Mononuclear cell (primary cell): ENCODE results near the gene CPT2. TPM values are rescaled to one million over a fixed set of nuclear protein-coding genes. Genes with fewer than 3 reads are reported as not detected.
"Not testable (repeated sequence)": the region's sequence is repeated elsewhere in the genome, so short reads cannot be mapped to it uniquely, and the experiment has no call there.

Experiments used
- H3K27me3 ChIP-seq: 2 replicates; pipeline ENCODE4 v1.6.0; 2011; ENCODE audit warnings: low read length, control low read depth; ENCODE audit not compliant: insufficient read depth
- H3K4me1 ChIP-seq: 2 replicates; pipeline ENCODE4 v1.5.1; 2011; ENCODE audit warnings: mild to moderate bottlenecking, low read length, control low read depth; ENCODE audit not compliant: insufficient read depth
- H3K4me3 ChIP-seq: 2 replicates; pipeline ENCODE4 v1.5.1; 2011; ENCODE audit warnings: mild to moderate bottlenecking, low read length, moderate library complexity
- H3K9me3 ChIP-seq: 2 replicates; pipeline ENCODE4 v1.5.1; 2011; ENCODE audit warnings: low read depth, mild to moderate bottlenecking, control low read depth, low read length
- total RNA-seq: library from RNA; depleted of rRNA; stranded (reverse); fragments of >200 nt; gene quantifications from one replicate; pipeline ENCODE4 v1.2.3, GENCODE V29; 2012

Gene CPT2
- total RNA-seq, 1 donor: 13.7 TPM

DNA sequence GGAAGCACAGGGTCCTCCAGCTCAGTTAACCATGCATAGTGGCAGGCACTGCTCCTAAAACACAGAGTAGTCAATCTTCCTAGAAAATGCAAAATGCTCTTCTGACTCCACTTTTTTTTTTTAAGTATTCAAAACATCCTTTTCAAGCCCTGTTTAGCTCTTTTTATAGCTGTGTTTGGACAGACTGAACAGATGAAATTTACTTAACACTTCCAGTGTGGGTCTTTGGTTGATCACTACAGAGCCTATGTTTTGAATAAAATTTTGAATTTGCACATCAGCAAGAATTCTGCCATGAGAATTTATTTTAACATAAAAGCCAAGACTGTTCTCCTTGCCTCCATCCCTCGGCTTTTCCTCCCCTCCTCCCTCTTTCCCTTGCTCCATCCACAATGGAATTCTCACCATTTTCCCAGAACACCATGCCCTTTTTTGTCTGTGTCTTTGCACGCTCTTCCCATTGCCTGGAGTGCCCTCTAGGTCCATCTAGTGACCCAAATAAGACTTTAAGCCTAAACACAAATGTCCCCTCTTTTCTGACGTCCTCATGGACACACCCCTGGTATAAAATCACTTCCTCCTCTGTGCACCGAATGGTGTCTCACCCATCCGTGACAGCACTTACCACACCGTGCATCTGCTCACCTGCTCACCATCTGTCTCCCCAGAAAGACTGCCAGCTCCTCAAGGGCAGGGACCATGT lies 24.0 kb upstream of the CPT2 start:
- H3K9me3 ChIP-seq: no peaks in the 10 kb centered on the region
- H3K27me3 ChIP-seq: no peaks in the 10 kb centered on the region
- H3K4me1 ChIP-seq: peaks cover 6% of the 10 kb centered on the region
- H3K4me3 ChIP-seq: no peak overlapping the region

GRCh38 chr1:53174971-53175913 lies 21.4 kb upstream of the CPT2 start:
- Histone ChIP-seq H3K9me3 (no peaks in the 10 kb centered on the region), H3K4me3 (no peak overlapping the region), H3K4me1 (peaks cover 6% of the 10 kb centered on the region), H3K27me3 (no peaks in the 10 kb centered on the region)

GRCh38 chr1:53176452-53177208 lies 20.0 kb upstream of the CPT2 start:
- H3K4me1 ChIP-seq: peaks cover 6% of the 10 kb centered on the region
- no peaks in the 10 kb centered on the region for H3K27me3 ChIP-seq
- no peaks in the 10 kb centered on the region for H3K9me3 ChIP-seq
- no peak overlapping the region for H3K4me3 ChIP-seq

DNA sequence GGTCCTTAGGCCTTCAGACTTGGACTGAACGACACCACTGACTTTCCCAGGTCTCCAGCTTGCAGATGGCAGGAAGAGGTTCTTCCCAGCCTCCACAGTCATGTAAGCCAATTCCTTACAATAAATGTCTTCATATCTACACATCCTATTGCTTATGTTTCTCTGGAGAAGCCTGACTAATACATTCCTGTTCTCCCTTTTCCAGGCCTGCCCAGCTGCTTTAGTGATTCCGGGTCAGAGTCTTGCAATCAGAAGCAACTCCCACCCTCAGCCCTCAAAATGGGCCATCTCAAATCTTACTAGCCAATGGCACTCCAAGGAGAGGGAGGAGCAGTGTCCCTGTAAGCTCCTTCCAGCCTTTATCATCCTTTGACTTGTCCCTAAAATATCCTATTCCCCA lies 16.4 kb upstream of the CPT2 start:
- Histone ChIP-seq H3K9me3 (no peaks in the 10 kb centered on the region), H3K4me3 (no peak overlapping the region), H3K4me1 (peaks cover 4% of the 10 kb centered on the region), H3K27me3 (no peaks in the 10 kb centered on the region)

DNA sequence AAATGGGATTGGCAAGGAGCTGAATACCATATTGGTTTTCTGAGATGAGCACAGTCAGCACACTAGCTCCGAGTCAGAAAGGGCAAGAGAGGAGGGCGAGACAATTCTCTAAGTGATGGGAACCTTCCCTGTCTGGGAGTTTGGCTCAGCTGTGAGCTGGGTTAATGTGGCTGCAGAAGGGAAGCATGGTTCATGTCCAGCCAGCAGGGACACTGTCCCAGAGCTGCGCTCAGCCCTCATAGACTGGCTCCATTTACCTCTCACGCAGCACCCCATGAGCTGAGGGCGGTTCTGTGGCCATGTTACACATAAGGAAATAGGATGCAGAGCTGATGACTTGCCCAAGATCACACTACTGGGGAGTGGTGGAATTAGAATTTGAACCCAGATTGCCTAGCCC lies 15.7 kb upstream of the CPT2 start:
- Histone ChIP-seq H3K9me3 (no peaks in the 10 kb centered on the region), H3K27me3 (no peaks in the 10 kb centered on the region), H3K4me1 (peaks cover 4% of the 10 kb centered on the region), H3K4me3 (no peak overlapping the region)

- Histone ChIP-seq H3K9me3 (no peaks in the 10 kb centered on the region), H3K4me3 (no peak overlapping the region), H3K4me1 (peaks cover 4% of the 10 kb centered on the region), H3K27me3 (no peaks in the 10 kb centered on the region)
These were observed 14.5 kb upstream of the CPT2 start for GRCh38 chr1:53182111-53182593.

DNA sequence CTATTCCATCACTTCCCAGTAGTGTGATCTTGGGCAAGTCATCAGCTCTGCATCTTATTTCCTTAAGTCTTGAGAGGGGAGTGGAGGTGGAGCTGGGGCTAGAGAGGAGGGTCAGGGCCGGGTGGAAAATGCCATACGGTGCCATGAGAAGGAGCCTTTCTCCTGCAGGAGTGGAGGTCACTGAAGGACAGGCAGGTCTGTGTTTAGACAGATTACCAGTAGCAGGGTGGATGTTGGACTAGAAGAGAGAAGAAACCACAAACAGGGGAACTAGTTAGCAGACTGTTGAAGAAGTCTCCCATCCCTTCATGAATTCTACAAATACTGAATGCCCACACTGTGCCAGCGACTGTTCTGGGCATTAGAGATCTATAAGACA lies 13.9 kb upstream of the CPT2 start:
- Histone ChIP-seq H3K27me3 (no peaks in the 10 kb centered on the region), H3K4me3 (no peak overlapping the region), H3K4me1 (peaks cover 4% of the 10 kb centered on the region), H3K9me3 (no peaks in the 10 kb centered on the region)

DNA sequence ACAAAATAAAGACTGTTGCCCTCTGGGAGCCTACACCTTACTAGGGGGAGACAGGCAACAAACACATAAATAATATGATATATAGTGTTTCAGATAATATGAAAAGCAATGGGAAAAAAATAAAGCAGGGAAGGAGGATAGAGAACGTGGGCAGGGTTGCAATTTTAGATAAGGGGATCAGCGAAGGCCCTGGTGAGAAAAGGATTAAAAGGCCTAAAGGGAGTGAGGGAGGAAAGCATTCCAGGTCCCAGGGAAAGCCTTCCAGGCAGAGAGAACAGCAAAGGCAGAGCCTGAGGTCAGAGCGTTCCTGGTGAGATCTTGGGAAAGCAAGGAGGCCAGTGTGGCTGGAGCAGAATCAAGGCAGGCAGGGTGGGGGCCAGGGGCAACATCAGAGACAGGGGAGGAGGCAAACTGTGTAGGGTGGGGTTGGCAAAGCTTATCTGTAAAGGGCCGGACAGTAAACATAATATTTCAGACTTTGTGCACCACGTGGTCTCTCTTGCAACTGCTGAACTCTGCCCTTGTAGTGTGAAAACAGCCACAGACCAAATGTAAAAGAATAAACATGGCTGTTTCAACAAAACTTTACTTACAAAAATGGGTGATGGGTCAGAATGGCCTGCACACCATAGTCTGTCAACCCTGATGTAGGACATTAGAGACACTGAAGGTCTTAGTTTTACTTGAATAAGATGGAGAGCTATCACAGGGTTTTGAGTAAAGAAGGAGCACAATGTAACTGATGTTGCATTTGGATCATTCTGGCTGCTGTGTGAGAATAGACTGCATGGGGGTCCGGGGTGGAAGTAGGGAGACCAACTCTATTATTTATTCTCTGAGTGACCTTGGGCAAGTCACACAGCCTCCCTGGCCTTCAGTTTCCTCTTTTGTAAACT lies 13.3 kb upstream of the CPT2 start:
- Histone ChIP-seq H3K27me3 (no peaks in the 10 kb centered on the region), H3K9me3 (no peaks in the 10 kb centered on the region), H3K4me1 (peaks cover 4% of the 10 kb centered on the region), H3K4me3 (no peak overlapping the region)

GRCh38 chr1:53185955-53186297 lies 10.7 kb upstream of the CPT2 start:
- not testable (repeated sequence) for H3K4me1 ChIP-seq, H3K9me3 ChIP-seq, H3K27me3 ChIP-seq, H3K4me3 ChIP-seq

DNA sequence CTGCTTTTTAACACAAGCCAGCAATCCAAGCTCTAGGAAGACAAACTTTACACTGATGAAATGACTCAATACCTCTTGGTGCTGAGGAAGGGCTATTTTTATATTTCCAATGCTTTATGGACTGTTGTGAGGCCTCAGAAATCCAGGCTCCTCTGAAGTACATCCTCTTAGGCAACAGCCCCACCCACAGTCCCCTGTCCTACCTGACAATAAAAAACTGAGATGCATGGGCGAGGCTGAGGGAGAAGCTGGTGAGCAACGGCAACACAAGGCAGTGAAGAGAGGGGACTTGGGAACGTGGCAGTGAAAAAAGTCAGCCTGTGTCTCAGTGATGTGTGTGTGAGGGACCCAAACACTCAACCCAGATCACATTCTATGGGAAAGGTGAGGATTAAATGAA lies 10.1 kb upstream of the CPT2 start:
- Histone ChIP-seq H3K4me3 (no peak overlapping the region), H3K9me3 (no peaks in the 10 kb centered on the region)

DNA sequence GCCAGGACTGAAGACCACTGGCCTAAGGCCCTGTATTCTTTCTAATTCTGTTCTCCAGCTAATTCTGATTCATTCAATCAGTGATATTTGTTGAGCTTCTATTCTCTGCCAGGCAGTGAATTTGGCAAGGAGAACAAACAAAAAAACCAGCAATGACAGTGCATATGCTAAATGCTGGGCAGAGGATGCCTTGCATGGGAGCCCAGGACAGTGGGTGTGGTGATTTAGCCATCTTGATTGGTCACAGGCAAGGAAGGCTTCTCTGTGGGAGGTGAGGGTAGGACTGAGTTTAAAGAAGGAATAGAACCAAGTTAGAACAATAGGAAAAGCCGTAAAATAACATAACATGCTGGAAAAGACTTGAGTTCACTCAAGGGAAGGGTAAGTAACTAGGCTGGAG lies 9.2 kb upstream of the CPT2 start:
- H3K4me1 ChIP-seq: peaks cover under 1% of the 10 kb centered on the region
- no peaks in the 10 kb centered on the region for H3K9me3 ChIP-seq
- H3K4me3 ChIP-seq: no peak overlapping the region
- H3K27me3 ChIP-seq: no peaks in the 10 kb centered on the region

More for the DNA sequence above, 10.1 kb upstream of the CPT2 start:
- Histone ChIP-seq H3K4me1 (peaks cover 4% of the 10 kb centered on the region), H3K27me3 (no peaks in the 10 kb centered on the region)

- Histone ChIP-seq H3K4me3 (no peak overlapping the region), H3K9me3 (no peaks in the 10 kb centered on the region), H3K27me3 (no peaks in the 10 kb centered on the region)
These were observed 8.5 kb upstream of the CPT2 start for GRCh38 chr1:53188099-53188498.

DNA sequence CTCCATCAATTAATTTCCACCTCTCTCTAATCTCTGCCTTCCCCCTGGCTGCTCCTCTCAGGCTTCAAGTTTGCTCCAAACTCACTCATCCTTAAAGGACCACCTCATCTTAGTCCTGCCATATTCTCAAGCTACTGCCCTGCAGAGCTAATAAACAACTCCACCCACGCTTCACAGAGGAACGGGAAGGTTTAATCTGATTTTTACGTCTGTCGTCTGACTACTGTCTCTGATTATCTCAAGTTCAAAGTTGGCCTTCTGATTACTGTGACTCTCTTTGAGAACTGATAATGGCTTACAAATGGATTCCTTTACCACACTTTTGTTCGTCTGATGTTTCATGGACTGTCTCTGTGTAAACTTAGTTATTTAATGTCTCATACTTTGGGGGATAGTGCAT lies 7.6 kb upstream of the CPT2 start:
- Histone ChIP-seq H3K9me3 (no peaks in the 10 kb centered on the region), H3K4me1 (no peaks in the 10 kb centered on the region), H3K27me3 (no peaks in the 10 kb centered on the region), H3K4me3 (no peak overlapping the region)

More at GRCh38 chr1:53188099-53188498, 8.5 kb upstream of the CPT2 start:
- H3K4me1 ChIP-seq: no peaks in the 10 kb centered on the region

- H3K27me3 ChIP-seq: no peaks in the 10 kb centered on the region
- H3K4me3 ChIP-seq: no peak overlapping the region
- H3K4me1 ChIP-seq: no peaks in the 10 kb centered on the region
- no peaks in the 10 kb centered on the region for H3K9me3 ChIP-seq
These were observed 6.4 kb upstream of the CPT2 start for GRCh38 chr1:53190210-53190611.
